OCI-LY7 (cell line): ENCODE data around the gene GPR63. TPM values are rescaled to one million over a fixed set of nuclear protein-coding genes. Genes with fewer than 3 reads are reported as not detected.

Experiments
- BruUV-seq: library from RNA; stranded (reverse); fragments of 400-500 nt; replicated peaks from 2 replicates; lab custom pipeline; 2021; lab: Mats Ljungman, UMichigan
- CTCF ChIA-PET: fragments of 300-600 bp; sonication (Branson Sonifier 250); formaldehyde crosslinking; loops from one replicate; lab custom pipeline; 2022; ENCODE audit warnings: antibody characterized with exemption; ENCODE audit not compliant: unreplicated experiment; lab: Charles Lee
- POLR2A ChIA-PET: fragments of 300-600 bp; sonication (Branson Sonifier 250); formaldehyde crosslinking; loops from one replicate; lab custom pipeline; 2022; ENCODE audit warnings: antibody characterized with exemption; lab: Charles Lee
- DNase-seq: peaks from one replicate; pipeline ENCODE4 v3.0.0-alpha.2; 2015; ENCODE audit warnings: low spot score
- H2AFZ ChIP-seq: fragments of 200-600 bp; sonication (generic), shearing (Covaris generic); 2 replicates; pipeline ENCODE4 v1.6.1; 2014; ENCODE audit warnings: mild to moderate bottlenecking, antibody characterized with exemption, low read length, moderate library complexity
- H3K27ac ChIP-seq: fragments of 200-600 bp; sonication (generic); 2 replicates; pipeline ENCODE4 v1.5.1; 2014; ENCODE audit warnings: mixed run types, low read depth, mild to moderate bottlenecking, moderate library complexity, low read length, inconsistent platforms; ENCODE audit not compliant: poor library complexity, severe bottlenecking
- H3K36me3 ChIP-seq: fragments of 200-600 bp; sonication (generic); 2 replicates; pipeline ENCODE4 v1.6.1; 2014; ENCODE audit warnings: mild to moderate bottlenecking, antibody characterized with exemption, low read length, moderate library complexity, mixed read lengths; ENCODE audit not compliant: insufficient read depth
- H3K4me1 ChIP-seq: fragments of 200-600 bp; sonication (generic); 2 replicates; pipeline ENCODE4 v1.5.1; 2014; ENCODE audit warnings: mild to moderate bottlenecking, low read length; ENCODE audit not compliant: insufficient read depth, poor library complexity, severe bottlenecking
- H3K4me2 ChIP-seq: fragments of 200-600 bp; sonication (generic); 2 replicates; pipeline ENCODE4 v1.6.1; 2014; ENCODE audit warnings: mild to moderate bottlenecking, low read length
- H3K4me3 ChIP-seq: fragments of 200-600 bp; sonication (generic); 2 replicates; pipeline ENCODE4 v1.5.1; 2014; ENCODE audit warnings: mild to moderate bottlenecking, low read depth, low read length; ENCODE audit not compliant: poor library complexity, severe bottlenecking
- H3K79me2 ChIP-seq: fragments of 200-600 bp; sonication (generic); 2 replicates; pipeline ENCODE4 v1.6.1; 2016; ENCODE audit warnings: low read depth, mild to moderate bottlenecking, low read length, moderate library complexity, mixed read lengths; ENCODE audit not compliant: insufficient read depth
- H3K9me2 ChIP-seq: fragments of 200-600 bp; sonication (generic); 2 replicates; pipeline ENCODE4 v1.6.1; 2016; ENCODE audit warnings: mild to moderate bottlenecking, low read length, mixed read lengths; ENCODE audit not compliant: insufficient read depth
- H3K9me3 ChIP-seq: fragments of 200-600 bp; sonication (generic); 2 replicates; pipeline ENCODE4 v1.6.1; 2014; ENCODE audit warnings: mild to moderate bottlenecking, mixed run types, low read length, mixed read lengths
- H4K20me1 ChIP-seq: fragments of 200-600 bp; sonication (generic); 2 replicates; pipeline ENCODE4 v1.6.1; 2014; ENCODE audit warnings: mild to moderate bottlenecking, antibody characterized with exemption, low read length, moderate library complexity, mixed read lengths; ENCODE audit not compliant: insufficient read depth
- CTCF ChIP-seq: fragments of 200-600 bp; sonication (generic); conservative IDR thresholded peaks from 2 replicates; pipeline ENCODE4 v1.5.1; 2014; ENCODE audit warnings: mild to moderate bottlenecking, antibody characterized with exemption, low read length, moderate library complexity, mixed read lengths
- EZH2phosphoT487 ChIP-seq: fragments of 200-600 bp; sonication (generic); IDR thresholded peaks from 2 replicates; pipeline ENCODE4 v1.6.1; 2018; ENCODE audit warnings: low read depth, borderline replicate concordance, mild to moderate bottlenecking, mixed run types, antibody characterized with exemption, low read length, moderate library complexity, mixed read lengths
- intact Hi-C: fragments of 100-400 bp; cut with micrococcal nuclease; formaldehyde crosslinking; loops from one replicate; pipeline ENCODE4 v1.10.0; 2022; ENCODE audit not compliant: unreplicated experiment
- total RNA-seq, 2 experiments: library from RNA; depleted of rRNA in 1 of 2; stranded (reverse); fragments of >200 nt in 1 of 2; shearing (Covaris generic) in 1 of 2; gene quantifications; 2 replicates each; pipeline ENCODE4 v1.2.3, GENCODE V29; 2014 to 2022

The GPR63 gene
- total RNA-seq, 2 experiments from 2014 or later, result 1.0 to 1.6 TPM

- H4K20me1 ChIP-seq, result peaks cover 7% of the 10 kb centered on the region; the same call in 1 of the 2 replicates
- no peak overlapping the region for H3K4me3 ChIP-seq
- peaks cover 6% of the 10 kb centered on the region for H3K4me1 ChIP-seq
- intact Hi-C loops, result no loop called here
- no peaks in the 10 kb centered on the region for H3K79me2 ChIP-seq
- no peak for DNase-seq
- H3K27ac ChIP-seq, result no peak overlapping the region
- BruUV-seq, result no TSS peak
- TF ChIP-seq CTCF, result no peak
- no peak for TF ChIP-seq EZH2phosphoT487
- no peaks in the 10 kb centered on the region for H3K9me3 ChIP-seq
- no peak overlapping the region for H2AFZ ChIP-seq
- ChIA-PET CTCF (no interaction called here), POLR2A (interaction anchor here (0.5 to 1.9 kb wide), 5 partner anchors 9 to 561 kb away, joined by 3 to 5 read pairs (median 3); no protein-coding TSS in a partner anchor)
- H3K4me2 ChIP-seq, result no peak overlapping the region
- no peaks in the 10 kb centered on the region for H3K9me2 ChIP-seq
- no peaks in the 10 kb centered on the region for H3K36me3 ChIP-seq
Measured at GRCh38 chr6:96834070-96834469, 3.2 kb downstream of the GPR63 start.

- H3K27ac ChIP-seq, result no peak overlapping the region
- no peak for DNase-seq
- no peak overlapping the region for H3K4me3 ChIP-seq
- H3K36me3 ChIP-seq, result no peaks in the 10 kb centered on the region
- peaks cover 7% of the 10 kb centered on the region; the same call in 1 of the 2 replicates for H4K20me1 ChIP-seq
- no peaks in the 10 kb centered on the region for H3K9me2 ChIP-seq
- no peaks in the 10 kb centered on the region for H3K79me2 ChIP-seq
- CTCF ChIA-PET, result no interaction called here
- H3K4me1 ChIP-seq, result peaks cover 6% of the 10 kb centered on the region
- no peak overlapping the region for H2AFZ ChIP-seq
- no TSS peak for BruUV-seq
- TF ChIP-seq EZH2phosphoT487 (no peak), CTCF (no peak)
- no peak overlapping the region for H3K4me2 ChIP-seq
- POLR2A ChIA-PET, result no interaction called here
- H3K9me3 ChIP-seq, result no peaks in the 10 kb centered on the region
- intact Hi-C loops, result no loop called here
Measured at GRCh38 chr6:96832780-96833179, 4.5 kb downstream of the GPR63 start.

GRCh38 chr6:96826865-96827264 is 10.4 kb downstream of the GPR63 start:
- intact Hi-C loops, result no loop called here
- TF ChIP-seq EZH2phosphoT487, result no peak
- no peak for TF ChIP-seq CTCF
- POLR2A ChIA-PET, result no interaction called here
- DNase-seq, result no peak
- CTCF ChIA-PET, result no interaction called here
- H3K79me2 ChIP-seq, result no peaks in the 10 kb centered on the region
- no peak overlapping the region for H3K4me3 ChIP-seq
- H3K9me2 ChIP-seq, result no peaks in the 10 kb centered on the region
- H3K27ac ChIP-seq, result no peak overlapping the region
- no peak overlapping the region for H3K4me2 ChIP-seq
- no TSS peak for BruUV-seq
- H4K20me1 ChIP-seq, result no peaks in the 10 kb centered on the region
- no peak overlapping the region for H2AFZ ChIP-seq
- H3K9me3 ChIP-seq, result no peaks in the 10 kb centered on the region
- no peaks in the 10 kb centered on the region for H3K36me3 ChIP-seq
- H3K4me1 ChIP-seq, result no peaks in the 10 kb centered on the region
